IPS-18a (cell line): ENCODE results near the gene LSM7.

ENCODE experiments used
- H3K27ac ChIP-seq: one replicate; pipeline ENCODE4 v1.5.1; 2013; ENCODE audit warnings: low read length
- H3K27me3 ChIP-seq: one replicate; pipeline ENCODE4 v1.6.1; 2013; ENCODE audit warnings: mild to moderate bottlenecking, low read length; ENCODE audit not compliant: control insufficient read depth, insufficient read depth
- H3K36me3 ChIP-seq: one replicate; pipeline ENCODE4 v1.6.1; 2013; ENCODE audit warnings: low read depth, low read length; ENCODE audit not compliant: control insufficient read depth
- H3K4me1 ChIP-seq: one replicate; pipeline ENCODE4 v1.6.1; 2013; ENCODE audit warnings: low read depth, low read length; ENCODE audit not compliant: control insufficient read depth
- H3K4me3 ChIP-seq: one replicate; pipeline ENCODE4 v1.5.1; 2013; ENCODE audit warnings: low read length
- H3K9ac ChIP-seq: one replicate; pipeline ENCODE4 v1.6.1; 2013; ENCODE audit warnings: mild to moderate bottlenecking, low read length, moderate library complexity
- H3K9me3 ChIP-seq: one replicate; pipeline ENCODE4 v1.6.1; 2013; ENCODE audit warnings: low read depth, low read length; ENCODE audit not compliant: control insufficient read depth

The LSM7 gene

DNA sequence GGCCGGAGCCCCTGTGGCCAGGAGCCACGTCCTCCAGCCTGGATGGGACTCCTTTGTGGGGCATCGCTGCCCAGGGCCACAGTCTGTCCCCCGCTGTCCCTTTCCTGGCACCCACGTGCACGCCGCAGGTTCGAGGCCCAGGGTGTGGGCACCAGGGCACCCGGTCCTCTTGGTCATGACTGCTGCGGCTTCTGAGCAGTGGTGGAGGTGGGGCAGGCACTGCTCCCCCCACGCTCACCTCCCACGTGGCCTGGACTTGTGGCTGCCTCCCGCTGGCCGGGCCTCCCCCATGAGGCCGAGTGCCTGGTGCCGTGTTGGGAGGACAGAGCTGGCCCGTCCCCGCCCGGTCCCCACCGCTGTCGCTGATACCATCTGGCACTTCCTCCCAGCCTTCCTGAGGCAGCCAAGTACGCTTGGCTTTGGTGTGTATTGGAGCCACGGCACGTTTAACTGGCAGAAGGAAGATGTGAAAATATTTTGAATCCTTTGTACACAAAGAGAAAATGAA lies 12.9 kb upstream of the LSM7 start:
- no peak overlapping the region for H3K27ac ChIP-seq
- H3K4me1 ChIP-seq: no peaks in the 10 kb centered on the region
- no peaks in the 10 kb centered on the region for H3K27me3 ChIP-seq
- no peaks in the 10 kb centered on the region for H3K9me3 ChIP-seq
- no peaks in the 10 kb centered on the region for H3K36me3 ChIP-seq
- no peak overlapping the region for H3K9ac ChIP-seq
- H3K4me3 ChIP-seq: no peak overlapping the region

DNA sequence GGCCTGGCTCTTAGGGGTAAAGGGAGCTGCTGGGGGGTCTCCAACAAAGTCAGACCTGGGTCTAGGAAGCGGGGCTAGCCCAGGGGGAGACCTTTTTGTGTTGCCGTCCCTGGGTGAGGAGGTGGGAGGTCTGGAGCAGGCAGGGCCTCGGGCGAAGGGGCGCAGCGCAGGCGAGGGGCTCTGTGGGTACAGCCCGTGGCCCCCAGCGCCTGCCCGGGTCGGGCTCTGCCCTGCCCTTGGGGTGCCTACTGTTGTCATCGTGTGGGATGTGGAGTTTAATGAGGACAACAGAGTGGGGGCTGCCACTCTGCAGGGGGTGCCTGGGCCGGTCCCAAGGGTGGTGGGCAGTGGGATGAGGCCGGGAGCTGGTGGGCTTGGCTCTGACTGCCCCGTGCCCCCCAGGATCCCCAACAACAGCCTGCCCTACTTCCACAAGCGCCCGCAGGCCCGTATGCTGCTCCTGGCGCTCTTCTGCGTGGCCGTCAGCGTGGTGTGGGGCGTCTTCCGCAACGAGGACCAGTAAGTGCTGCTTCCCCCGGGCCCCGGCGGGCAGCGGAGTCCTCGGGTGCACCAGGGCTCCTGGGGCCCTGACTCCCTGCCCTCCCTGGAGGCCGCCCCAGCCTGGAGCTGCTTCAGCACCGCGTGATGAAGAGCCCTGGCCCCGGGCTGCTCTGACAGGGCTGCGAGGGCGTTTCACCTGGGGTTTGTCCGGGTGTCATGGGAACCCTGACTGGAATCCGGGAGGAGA lies 12.3 kb upstream of the LSM7 start:
- Histone ChIP-seq H3K36me3 (no peaks in the 10 kb centered on the region), H3K4me1 (no peaks in the 10 kb centered on the region), H3K9me3 (no peaks in the 10 kb centered on the region), H3K27ac (no peak overlapping the region), H3K4me3 (no peak overlapping the region), H3K9ac (no peak overlapping the region), H3K27me3 (no peaks in the 10 kb centered on the region)

DNA sequence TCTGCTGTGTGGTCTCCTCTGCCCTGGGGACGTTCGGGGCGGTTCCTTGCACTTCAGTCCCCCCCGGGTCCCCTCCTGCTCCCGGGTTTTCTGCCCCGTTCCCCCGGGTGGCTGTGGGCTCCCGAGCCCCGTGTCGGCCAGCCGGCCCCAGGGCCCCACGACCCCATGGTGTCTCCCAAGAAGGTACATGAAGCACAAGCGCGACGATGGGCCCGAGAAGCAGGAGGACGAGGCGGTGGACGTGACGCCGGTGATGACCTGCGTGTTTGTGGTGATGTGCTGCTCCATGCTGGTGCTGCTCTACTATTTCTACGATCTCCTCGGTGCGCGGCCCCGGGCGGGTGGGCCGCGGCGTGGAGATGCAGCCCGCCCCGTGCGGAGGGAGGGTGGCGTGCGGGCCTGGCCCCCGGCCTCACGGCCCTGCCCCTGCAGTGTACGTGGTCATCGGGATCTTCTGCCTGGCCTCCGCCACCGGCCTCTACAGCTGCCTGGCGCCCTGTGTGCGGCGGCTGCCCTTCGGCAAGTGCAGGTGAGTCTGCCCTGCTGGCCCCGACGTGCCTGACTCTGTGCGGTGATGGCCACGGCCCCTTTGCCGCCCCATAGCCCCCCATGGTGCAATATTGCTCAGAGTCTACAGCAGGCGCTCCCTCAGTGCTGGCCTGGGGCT lies 11.4 kb upstream of the LSM7 start:
- Histone ChIP-seq H3K27me3 (no peaks in the 10 kb centered on the region), H3K27ac (no peak overlapping the region), H3K9ac (no peak overlapping the region), H3K9me3 (no peaks in the 10 kb centered on the region), H3K4me3 (no peak overlapping the region), H3K36me3 (no peaks in the 10 kb centered on the region), H3K4me1 (no peaks in the 10 kb centered on the region)

DNA sequence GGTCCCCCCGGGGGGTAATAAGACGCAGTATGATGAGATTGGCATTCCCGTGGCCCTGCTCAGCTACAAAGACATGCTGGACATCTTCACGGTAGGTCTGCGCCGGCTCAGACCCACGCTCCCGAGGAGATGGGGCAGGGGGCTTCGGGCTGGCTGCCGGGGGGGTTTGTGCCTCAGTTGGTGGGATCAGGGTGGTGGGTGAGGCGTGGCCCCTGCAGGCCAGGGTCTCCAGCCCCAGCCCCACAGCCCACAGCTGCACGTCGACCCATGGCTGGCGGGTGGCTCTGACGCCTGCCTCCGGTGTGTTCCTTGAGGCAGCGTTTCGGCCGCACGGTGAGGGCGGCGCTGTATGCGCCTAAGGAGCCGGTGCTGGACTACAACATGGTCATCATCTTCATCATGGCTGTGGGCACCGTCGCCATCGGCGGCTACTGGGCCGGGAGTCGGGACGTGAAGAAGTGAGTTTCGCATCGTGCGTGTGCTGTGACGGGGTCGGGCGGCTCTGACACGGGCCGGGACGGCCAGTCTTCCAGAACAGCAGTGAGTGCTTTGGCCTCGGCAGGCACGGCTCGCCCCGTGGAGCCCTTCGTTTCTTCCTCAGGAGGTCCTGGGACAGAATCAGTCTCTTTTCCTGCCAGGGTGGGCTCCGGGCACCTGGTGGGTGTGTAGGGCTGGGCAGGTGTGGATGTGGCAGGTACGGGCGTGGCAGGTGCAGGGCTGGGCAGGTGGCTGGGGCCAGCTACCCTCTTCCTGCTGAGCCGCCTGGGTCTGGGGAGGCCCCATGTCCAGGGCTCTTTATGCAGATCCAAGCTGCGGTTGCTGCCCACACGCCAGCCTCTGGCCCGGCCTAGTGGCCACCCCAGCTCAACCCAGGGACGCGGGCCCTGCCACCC lies 10.6 kb upstream of the LSM7 start:
- Histone ChIP-seq H3K9ac (no peak overlapping the region), H3K9me3 (no peaks in the 10 kb centered on the region), H3K27ac (no peak overlapping the region), H3K36me3 (no peaks in the 10 kb centered on the region), H3K27me3 (no peaks in the 10 kb centered on the region), H3K4me1 (no peaks in the 10 kb centered on the region), H3K4me3 (no peak overlapping the region)

DNA sequence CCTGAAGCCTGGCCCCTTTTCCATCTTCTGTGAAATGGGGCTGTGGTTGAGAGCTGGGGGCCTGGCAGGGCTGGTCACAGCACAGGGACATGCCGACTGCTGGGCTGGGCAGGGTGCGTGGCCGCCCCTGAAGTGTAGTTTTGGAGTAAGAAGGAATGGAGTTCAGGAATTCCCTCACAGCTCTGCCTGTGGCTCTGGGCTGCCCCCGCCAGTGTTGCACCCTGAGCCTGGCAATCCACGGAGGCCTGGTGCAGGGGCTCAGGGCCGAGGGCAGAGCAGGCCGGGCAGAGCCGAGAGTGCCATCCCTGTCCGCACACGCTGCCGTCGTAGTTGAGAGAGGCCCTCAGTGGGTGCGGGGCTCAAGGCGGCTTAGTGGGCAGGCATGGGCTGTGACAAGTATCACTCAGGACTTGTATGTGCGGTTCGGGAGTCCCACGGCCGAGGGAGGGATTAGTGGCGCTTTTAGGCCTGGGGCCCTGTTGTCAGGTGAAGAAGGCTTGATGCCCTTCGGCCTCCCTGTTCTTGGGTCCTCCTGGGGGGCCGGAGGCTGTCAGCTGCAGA lies 9.7 kb upstream of the LSM7 start:
- H3K36me3 ChIP-seq: no peaks in the 10 kb centered on the region
- H3K9me3 ChIP-seq: no peaks in the 10 kb centered on the region
- no peak overlapping the region for H3K27ac ChIP-seq
- no peaks in the 10 kb centered on the region for H3K4me1 ChIP-seq
- no peaks in the 10 kb centered on the region for H3K27me3 ChIP-seq
- no peak overlapping the region for H3K4me3 ChIP-seq
- H3K9ac ChIP-seq: no peak overlapping the region

DNA sequence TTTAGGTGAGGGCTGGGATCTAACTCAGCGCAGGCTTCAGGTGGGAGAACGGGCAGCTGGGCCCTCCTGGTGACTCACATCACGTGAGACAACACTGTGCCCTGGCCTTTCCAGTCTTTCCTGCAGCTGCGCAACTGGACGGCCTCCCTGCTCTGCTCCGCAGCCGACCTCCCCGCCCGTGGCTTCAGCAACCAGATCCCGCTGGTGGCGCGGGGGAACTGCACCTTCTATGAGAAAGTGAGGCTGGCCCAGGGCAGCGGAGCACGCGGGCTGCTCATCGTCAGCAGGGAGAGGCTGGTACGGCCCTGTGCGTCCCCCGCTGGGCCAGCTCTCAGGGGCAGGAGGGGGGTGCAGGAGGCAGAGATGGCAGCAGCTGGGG lies 8.9 kb upstream of the LSM7 start:
- Histone ChIP-seq H3K27me3 (no peaks in the 10 kb centered on the region), H3K4me1 (no peaks in the 10 kb centered on the region), H3K27ac (no peak overlapping the region), H3K36me3 (no peaks in the 10 kb centered on the region), H3K4me3 (no peak overlapping the region), H3K9ac (no peak overlapping the region), H3K9me3 (no peaks in the 10 kb centered on the region)

DNA sequence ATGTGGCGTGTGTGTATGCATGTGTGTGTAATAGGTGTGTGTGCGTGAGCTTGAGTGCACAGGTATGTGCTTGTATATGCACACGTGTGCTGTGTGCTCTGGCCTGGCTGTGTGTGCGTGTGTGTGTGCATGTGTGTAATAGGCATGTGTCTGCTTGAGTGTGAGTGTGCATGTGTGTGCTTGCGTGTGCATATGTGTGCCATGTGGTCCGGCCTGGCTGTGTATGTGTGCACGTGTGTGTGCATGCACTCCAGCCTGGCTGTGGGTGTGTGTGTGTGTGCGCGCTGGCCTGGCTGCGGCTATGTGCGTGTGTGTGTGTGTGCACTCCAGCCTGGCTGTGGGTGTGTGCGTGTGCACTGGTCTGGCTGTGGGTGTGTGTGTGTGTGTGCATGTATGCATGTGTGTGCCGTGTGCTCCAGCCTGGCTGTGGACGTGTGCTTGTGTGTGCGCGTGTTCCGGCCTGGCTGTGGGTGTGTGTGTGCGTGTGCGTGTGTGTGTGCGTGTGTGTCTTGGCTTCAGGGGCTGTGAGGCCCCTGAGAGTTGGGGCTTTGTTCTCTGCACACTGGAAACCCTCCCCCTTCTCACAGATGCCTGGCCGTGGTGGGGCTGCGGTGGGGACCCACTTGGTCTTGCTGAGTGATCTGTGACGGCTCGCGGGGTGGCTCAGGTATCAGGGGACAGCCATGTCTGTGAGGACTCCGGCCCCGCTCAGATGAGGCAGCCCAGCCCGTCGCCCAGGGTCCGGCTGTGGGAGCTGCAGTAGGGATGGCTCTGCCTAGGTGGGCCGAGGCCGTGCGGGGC lies 8.3 kb upstream of the LSM7 start:
- Histone ChIP-seq H3K27me3 (no peaks in the 10 kb centered on the region), H3K4me3 (no peak overlapping the region), H3K9ac (no peak overlapping the region), H3K27ac (no peak overlapping the region), H3K4me1 (no peaks in the 10 kb centered on the region), H3K9me3 (no peaks in the 10 kb centered on the region), H3K36me3 (no peaks in the 10 kb centered on the region)

DNA sequence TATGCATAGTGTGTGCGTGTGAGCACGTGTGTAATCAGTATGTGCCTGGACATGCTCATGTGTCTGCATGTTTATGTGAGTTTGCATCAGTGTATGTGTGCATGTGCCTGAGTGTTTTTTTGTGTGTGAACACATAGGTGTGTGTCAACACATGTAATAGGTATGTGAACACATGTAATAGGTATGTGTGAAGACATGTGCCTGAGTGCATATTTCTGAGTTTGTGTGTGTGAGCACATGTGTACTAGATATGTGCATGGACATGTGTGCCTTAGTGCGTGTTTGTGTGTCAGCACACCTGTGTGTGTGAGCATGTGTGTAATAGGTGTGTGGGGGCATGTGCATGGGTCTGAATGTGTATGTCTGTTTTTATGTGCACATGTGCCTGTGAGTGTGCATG lies 7.5 kb upstream of the LSM7 start:
- no peak overlapping the region for H3K4me3 ChIP-seq
- H3K9ac ChIP-seq: no peak overlapping the region
- H3K9me3 ChIP-seq: no peaks in the 10 kb centered on the region
- no peaks in the 10 kb centered on the region for H3K36me3 ChIP-seq
- peaks cover 7% of the 10 kb centered on the region for H3K4me1 ChIP-seq
- no peaks in the 10 kb centered on the region for H3K27me3 ChIP-seq
- no peak overlapping the region for H3K27ac ChIP-seq

DNA sequence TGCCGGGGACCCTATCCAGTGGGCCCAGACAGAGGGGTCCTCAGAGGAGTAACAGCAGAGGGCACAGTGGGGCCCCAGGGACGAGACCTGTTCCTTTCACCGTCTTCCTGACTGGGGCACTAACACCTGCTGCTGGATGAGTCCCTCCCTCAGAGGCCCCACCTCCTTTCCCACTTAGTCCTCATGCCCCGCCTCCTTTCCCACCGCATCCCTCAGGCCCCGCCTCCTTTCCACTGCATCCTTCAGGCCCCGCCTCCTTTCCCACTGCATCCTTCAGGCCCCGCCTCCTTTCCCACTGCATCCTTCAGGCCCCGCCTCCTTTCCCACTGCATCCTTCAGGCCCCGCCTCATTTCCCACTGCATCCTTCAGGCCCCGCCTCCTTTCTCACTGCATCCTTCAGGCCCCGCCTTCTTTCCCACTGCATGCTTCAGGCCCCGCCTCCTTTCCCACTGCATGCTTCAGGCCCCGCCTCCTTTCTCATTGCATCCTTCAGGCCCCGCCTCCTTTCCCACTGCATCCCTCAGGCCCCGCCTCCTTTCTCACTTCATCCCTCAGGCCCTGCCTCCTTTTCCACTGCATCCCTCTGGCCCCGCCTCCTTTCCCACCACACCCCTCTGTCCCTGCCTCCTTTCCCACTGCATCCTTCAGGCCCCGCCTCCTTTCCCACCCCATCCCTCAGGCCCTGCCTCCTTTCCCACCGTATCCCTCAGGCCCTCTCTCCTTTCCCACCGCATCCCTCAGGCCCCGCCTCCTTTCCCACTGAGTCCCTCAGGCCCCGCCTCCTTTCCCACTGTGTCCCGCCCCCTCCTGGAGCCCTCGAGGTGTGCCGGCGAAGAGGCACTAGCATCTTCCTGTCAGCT lies 6.8 kb upstream of the LSM7 start:
- peaks cover 13% of the 10 kb centered on the region for H3K4me1 ChIP-seq

DNA sequence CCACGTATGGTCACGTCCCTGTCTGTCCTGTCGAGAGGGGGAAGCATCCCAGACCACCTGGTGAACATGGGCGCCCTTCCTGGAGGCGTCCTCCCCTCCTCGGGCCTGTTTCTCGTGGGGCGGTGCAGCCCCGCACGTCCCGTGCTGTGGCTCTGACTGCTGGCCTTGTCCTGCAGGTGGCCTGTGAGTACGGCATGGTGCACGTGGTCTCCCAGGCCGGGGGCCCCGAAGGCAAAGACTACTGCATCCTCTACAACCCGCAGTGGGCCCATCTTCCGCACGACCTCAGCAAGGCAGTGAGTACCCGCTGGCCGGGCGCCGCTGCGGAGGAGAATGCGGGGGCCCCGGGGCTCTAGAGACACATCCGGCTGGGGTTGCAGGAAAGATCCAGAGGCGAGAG lies 6.0 kb upstream of the LSM7 start:
- Histone ChIP-seq H3K27me3 (no peaks in the 10 kb centered on the region), H3K27ac (no peak overlapping the region), H3K9me3 (no peaks in the 10 kb centered on the region), H3K4me1 (peaks cover 18% of the 10 kb centered on the region), H3K36me3 (no peaks in the 10 kb centered on the region), H3K4me3 (no peak overlapping the region), H3K9ac (no peak overlapping the region)

More for the DNA sequence above, 6.8 kb upstream of the LSM7 start:
- Histone ChIP-seq H3K27ac (no peak overlapping the region), H3K9ac (no peak overlapping the region), H3K4me3 (no peak overlapping the region), H3K27me3 (no peaks in the 10 kb centered on the region), H3K9me3 (no peaks in the 10 kb centered on the region), H3K36me3 (no peaks in the 10 kb centered on the region)
